Liver (tissue), 9 donors: ENCODE measurements around the gene PRR36. TPM values are rescaled to one million over a fixed set of nuclear protein-coding genes. Genes with fewer than 3 reads are reported as not detected.

Experiments
- DNase-seq: peaks from one replicate; pipeline ENCODE4 v3.0.0-alpha.2; 2017; ENCODE audit warnings: low spot score
- H3K27ac ChIP-seq, 2 donors: one replicate each; pipeline ENCODE4 v1.7.0; 2013; ENCODE audit warnings: inconsistent platforms in 2 of 2, low read length in 2 of 2, control low read depth in 1 of 2, low read depth in 1 of 2, mild to moderate bottlenecking in 1 of 2
- H3K27me3 ChIP-seq, 4 donors: one replicate each; pipeline versions ENCODE4 v1.6.1 to v1.7.0; 2013; ENCODE audit warnings: low read length in 3 of 4, inconsistent platforms in 1 of 4, mild to moderate bottlenecking in 1 of 4, moderate library complexity in 1 of 4; ENCODE audit not compliant: control insufficient read depth in 4 of 4, insufficient read depth in 4 of 4
- H3K36me3 ChIP-seq, 4 donors: one replicate each; pipeline versions ENCODE4 v1.6.1 to v1.7.0; 2013; ENCODE audit warnings: low read length in 3 of 4, mild to moderate bottlenecking in 3 of 4, low read depth in 1 of 4, moderate library complexity in 1 of 4; ENCODE audit not compliant: control insufficient read depth in 4 of 4, insufficient read depth in 3 of 4
- H3K4me1 ChIP-seq, 4 donors: one replicate each; pipeline versions ENCODE4 v1.6.1 to v1.7.0; 2013; ENCODE audit warnings: low read length in 3 of 4, mild to moderate bottlenecking in 3 of 4, moderate library complexity in 1 of 4; ENCODE audit not compliant: control insufficient read depth in 4 of 4, insufficient read depth in 4 of 4
- H3K4me3 ChIP-seq, 3 donors: one replicate each; pipeline versions ENCODE4 v1.6.1 to v1.7.0; 2013; ENCODE audit warnings: low read length in 3 of 3, control low read depth in 1 of 3, low read depth in 1 of 3, mild to moderate bottlenecking in 1 of 3
- H3K9ac ChIP-seq, 2 donors: one replicate each; pipeline ENCODE4 v1.7.0; 2013; ENCODE audit warnings: low read length in 2 of 2, mild to moderate bottlenecking in 2 of 2, moderate library complexity in 2 of 2, control low read depth in 1 of 2, low read depth in 1 of 2
- H3K9me3 ChIP-seq, 4 donors: one replicate each; pipeline versions ENCODE4 v1.6.1 to v1.7.0; 2013; ENCODE audit warnings: low read length in 3 of 4; ENCODE audit not compliant: control insufficient read depth in 4 of 4
- CTCF ChIP-seq: fragments of 150-350 bp; IDR thresholded peaks from 2 replicates; pipeline ENCODE4 v1.5.1; 2017; ENCODE audit warnings: improper control_type of control experiment, low read depth, low read length; ENCODE audit not compliant: missing input control
- FOXA2 ChIP-seq: IDR thresholded peaks from 2 replicates; pipeline ENCODE4 v1.6.1; 2016; ENCODE audit warnings: antibody characterized with exemption
- GABPA ChIP-seq, 2 donors: IDR thresholded peaks in 1 of 2; conservative IDR thresholded peaks in 1 of 2; 2 replicates each; pipeline ENCODE4 v1.6.1; 2016; ENCODE audit warnings: antibody characterized with exemption in 2 of 2, mild to moderate bottlenecking in 1 of 2, moderate library complexity in 1 of 2
- HNF4A ChIP-seq, 2 donors: conservative IDR thresholded peaks; 2 replicates each; pipeline ENCODE4 v1.6.1; 2016; ENCODE audit warnings: antibody characterized with exemption in 2 of 2, mild to moderate bottlenecking in 2 of 2
- JUND ChIP-seq, 2 donors: IDR thresholded peaks; 2 replicates each; pipeline ENCODE4 v1.6.1; 2016; ENCODE audit warnings: antibody characterized with exemption in 2 of 2
- NR2F2 ChIP-seq: IDR thresholded peaks from 2 replicates; pipeline ENCODE4 v1.6.1; 2016; ENCODE audit warnings: antibody characterized with exemption
- RAD21 ChIP-seq, 2 donors: IDR thresholded peaks; 2 replicates each; pipeline ENCODE4 v1.6.1; 2016; ENCODE audit warnings: antibody characterized with exemption in 2 of 2, mild to moderate bottlenecking in 2 of 2
- SP1 ChIP-seq: IDR thresholded peaks from 2 replicates; pipeline ENCODE4 v1.6.1; 2018; ENCODE audit warnings: antibody characterized with exemption, mild to moderate bottlenecking
- TAF1 ChIP-seq: conservative IDR thresholded peaks from 2 replicates; pipeline ENCODE4 v1.6.1; 2016; ENCODE audit warnings: antibody characterized with exemption, mild to moderate bottlenecking
- ZBTB33 ChIP-seq: IDR thresholded peaks from 2 replicates; pipeline ENCODE4 v1.6.1; 2016; ENCODE audit warnings: antibody characterized with exemption
- WGBS: extraction: QIAGEN DNeasy Blood & Tissue Kit; methylation state at CpG from one replicate; pipeline ENCODE4 v1.1.7; 2013; 5-methylcytosine and 5-hydroxymethylcytosine counted together
- polyA plus RNA-seq, 2 donors: library from polyadenylated mRNA; stranded (reverse) in 1 of 2; unstranded in 1 of 2; fragments of 200-250 nt in 1 of 2; fragments of >200 nt in 1 of 2; fragmentation: Nextera tagmentation in 1 of 2; extraction: Ambion mirVana in 1 of 2; gene quantifications; one replicate each; pipeline versions ENCODE4 v1.2.1 to v1.2.3, GENCODE V29; 2013 to 2015
- total RNA-seq, 2 donors: library from RNA; depleted of rRNA; stranded (reverse); fragments of >200 nt; gene quantifications; one replicate each; pipeline ENCODE4 v1.2.3, GENCODE V29; 2014
- TF ChIP-seq, protein P1 (sequence below): IDR thresholded peaks from 2 replicates; pipeline ENCODE4 v1.6.1; 2016; ENCODE audit warnings: antibody characterized with exemption
- TF ChIP-seq, protein P2 (sequence below): IDR thresholded peaks from 2 replicates; pipeline ENCODE4 v1.6.1; 2016; ENCODE audit warnings: antibody characterized with exemption
- donor health status: healthy.
- donor health status: healthy.
- donor health status: healthy.
- donor health status: healthy.
- donor health status: healthy.

Gene PRR36
- total and polyA plus RNA-seq, 4 donors = 0.02 to 0.03 TPM; not detected in 2

GRCh38 chr19:7872306-7873204, 1.6 kb downstream of the PRR36 start:
- Histone ChIP-seq H3K27me3 (peaks cover 0 to 8% (median 6%) of the 10 kb centered on the region in 4 donors), H3K36me3 (no peaks in the 10 kb centered on the region), H3K4me1 (peaks cover 9 to 32% (median 13%) of the 10 kb centered on the region in 4 donors), H3K9me3 (no peaks in the 10 kb centered on the region), H3K27ac (no peak overlapping the region), H3K4me3 (no peak overlapping the region), H3K9ac (no peak overlapping the region)
- WGBS = 53% methylated on average over 47 of the region's 47 CpGs
- TF ChIP-seq NR2F2 (no peak), HNF4A (conservative IDR thresholded peaks at IDR 0.05) (no peak), TAF1 (no peak), SP1 (no peak), GABPA (IDR thresholded peaks at IDR 0.05 in 1 of 2, conservative IDR thresholded peaks at IDR 0.05 in 1 of 2) (no peak), ZBTB33 (no peak), RAD21 (IDR thresholded peaks at IDR 0.05) (no peak), CTCF (no peak), FOXA2 (no peak)
- TF ChIP-seq, protein P1, sequence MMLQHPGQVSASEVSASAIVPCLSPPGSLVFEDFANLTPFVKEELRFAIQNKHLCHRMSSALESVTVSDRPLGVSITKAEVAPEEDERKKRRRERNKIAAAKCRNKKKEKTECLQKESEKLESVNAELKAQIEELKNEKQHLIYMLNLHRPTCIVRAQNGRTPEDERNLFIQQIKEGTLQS = no peak
- TF ChIP-seq, protein P2, sequence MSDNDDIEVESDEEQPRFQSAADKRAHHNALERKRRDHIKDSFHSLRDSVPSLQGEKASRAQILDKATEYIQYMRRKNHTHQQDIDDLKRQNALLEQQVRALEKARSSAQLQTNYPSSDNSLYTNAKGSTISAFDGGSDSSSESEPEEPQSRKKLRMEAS = no peak
- no peak for DNase-seq

DNA sequence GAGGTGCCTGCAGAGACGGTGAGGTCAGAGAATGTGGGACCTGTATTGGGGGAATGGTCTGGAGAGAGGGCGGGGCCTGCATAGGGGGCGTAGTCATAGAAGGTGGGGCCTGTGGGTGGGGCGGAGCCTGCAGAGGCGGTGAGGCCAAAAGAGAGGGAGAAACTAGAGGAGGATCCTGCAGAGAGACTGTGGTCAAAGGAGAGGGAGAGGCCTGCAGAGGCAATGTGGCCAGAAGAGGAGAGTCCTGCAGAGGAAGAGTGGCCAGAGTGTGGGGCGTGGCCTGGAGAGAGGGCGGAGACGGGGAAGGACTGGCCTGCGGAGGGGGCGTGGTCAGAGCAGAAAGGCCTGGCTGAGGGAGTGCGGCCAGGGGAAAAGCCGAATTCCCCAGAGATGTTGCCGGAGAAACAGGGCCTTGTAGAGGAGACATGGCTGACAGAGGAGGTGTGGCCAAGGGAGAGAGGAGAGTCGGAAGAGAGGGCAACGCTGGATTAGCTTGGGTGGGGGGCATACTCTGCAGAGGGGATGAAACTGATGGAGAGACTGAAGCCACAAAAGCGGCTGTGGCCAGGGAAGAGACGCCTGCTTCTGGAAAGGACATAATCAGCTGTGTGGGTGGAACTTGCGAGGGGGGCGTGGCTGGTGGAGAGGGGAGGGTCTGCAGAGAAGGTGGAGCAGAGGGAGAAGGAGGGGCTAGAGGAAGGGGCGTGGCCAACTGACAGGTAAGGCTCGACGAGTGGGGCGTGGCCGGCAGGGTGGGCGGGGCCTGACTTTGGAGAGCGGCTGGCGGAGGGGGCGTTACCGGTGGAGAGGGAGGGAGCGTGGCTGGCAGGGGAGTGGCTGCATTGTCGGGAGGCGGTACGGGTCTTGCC, 2.5 kb downstream of the PRR36 start:
- 12% methylated on average over 33 of the region's 33 CpGs for WGBS
- H3K27me3 ChIP-seq = peaks cover 0 to 8% (median 6%) of the 10 kb centered on the region in 4 donors
- no peak overlapping the region for H3K27ac ChIP-seq
- no peak overlapping the region for H3K9ac ChIP-seq
- no peak for TF ChIP-seq GABPA (IDR thresholded peaks at IDR 0.05 in 1 of 2, conservative IDR thresholded peaks at IDR 0.05 in 1 of 2)
- no peak for TF ChIP-seq CTCF
- peak; percentile 17 for TF ChIP-seq SP1
- TF ChIP-seq FOXA2 = no peak
- TF ChIP-seq RAD21 (IDR thresholded peaks at IDR 0.05) = no peak
- TF ChIP-seq JUND (IDR thresholded peaks at IDR 0.05) = no peak
- peak; percentile 86 for DNase-seq
- H3K9me3 ChIP-seq = no peaks in the 10 kb centered on the region
- peaks cover 9 to 32% (median 13%) of the 10 kb centered on the region in 4 donors for H3K4me1 ChIP-seq
- H3K36me3 ChIP-seq = no peaks in the 10 kb centered on the region
- H3K4me3 ChIP-seq = no peak overlapping the region
